ENCODE results near the gene NQO2. TPM values are rescaled to one million over a fixed set of nuclear protein-coding genes. Genes with fewer than 3 reads are reported as not detected.
"Not testable (repeated sequence)": the region's sequence is repeated elsewhere in the genome, so short reads cannot be mapped to it uniquely, and the experiment has no call there.

The NQO2 gene
- total RNA-seq, 1 donor from 2014 or later, result 45.6 TPM

GRCh38 chr6:2972685-2973084 is 27.0 kb upstream of the NQO2 start:
- H3K9me3 Mint-ChIP-seq; H3K27ac Mint-ChIP-seq; DNase-seq (ENCODE audit: low spot score); intact Hi-C loops (cut with micrococcal nuclease): not testable (repeated sequence)
- Mint-ChIP-seq H3K36me3 (ENCODE audit: low read depth) (peaks cover 22% of the 10 kb centered on the region), H3K27me3 (ENCODE audit: low read depth) (peaks cover 11% of the 10 kb centered on the region), H3K4me3 (ENCODE audit: low read depth) (peak overlapping the region; percentile 82), H3K4me1 (ENCODE audit: low read depth) (peaks cover 42% of the 10 kb centered on the region)

- intact Hi-C loops (cut with micrococcal nuclease); H3K9me3 Mint-ChIP-seq; H3K27ac Mint-ChIP-seq; H3K4me3 Mint-ChIP-seq (ENCODE audit: low read depth); DNase-seq (ENCODE audit: low spot score): not testable (repeated sequence)
- Mint-ChIP-seq H3K36me3 (ENCODE audit: low read depth) (peaks cover 18% of the 10 kb centered on the region), H3K27me3 (ENCODE audit: low read depth) (peaks cover 11% of the 10 kb centered on the region), H3K4me1 (ENCODE audit: low read depth) (peaks cover 40% of the 10 kb centered on the region)
These were observed 26.5 kb upstream of the NQO2 start for GRCh38 chr6:2973180-2973579.

- no peak overlapping the region for H3K27ac Mint-ChIP-seq
- H3K36me3 Mint-ChIP-seq (ENCODE audit: low read depth), result peaks cover 14% of the 10 kb centered on the region
- no peaks in the 10 kb centered on the region for H3K9me3 Mint-ChIP-seq
- H3K4me3 Mint-ChIP-seq (ENCODE audit: low read depth), result no peak overlapping the region
- peaks cover 10% of the 10 kb centered on the region for H3K27me3 Mint-ChIP-seq (ENCODE audit: low read depth)
- no peak for DNase-seq (ENCODE audit: low spot score)
- intact Hi-C loops (cut with micrococcal nuclease), result no loop called here
- H3K4me1 Mint-ChIP-seq (ENCODE audit: low read depth), result peaks cover 40% of the 10 kb centered on the region
These were observed 26.0 kb upstream of the NQO2 start for GRCh38 chr6:2973676-2974075.

- H3K27me3 Mint-ChIP-seq (ENCODE audit: low read depth), result peaks cover 10% of the 10 kb centered on the region
- peaks cover 8% of the 10 kb centered on the region for H3K36me3 Mint-ChIP-seq (ENCODE audit: low read depth)
- intact Hi-C loops (cut with micrococcal nuclease), result loop anchor here (1.0 kb wide), 1 partner anchor 36 kb away; no protein-coding TSS in a partner anchor
- H3K4me1 Mint-ChIP-seq (ENCODE audit: low read depth), result peaks cover 36% of the 10 kb centered on the region
- DNase-seq (ENCODE audit: low spot score), result no peak
- no peak overlapping the region for H3K4me3 Mint-ChIP-seq (ENCODE audit: low read depth)
- H3K27ac Mint-ChIP-seq, result no peak overlapping the region
- H3K9me3 Mint-ChIP-seq, result no peaks in the 10 kb centered on the region
These were observed 23.6 kb upstream of the NQO2 start for GRCh38 chr6:2976060-2976459.

- Mint-ChIP-seq H3K9me3 (no peaks in the 10 kb centered on the region), H3K36me3 (ENCODE audit: low read depth) (peaks cover 8% of the 10 kb centered on the region), H3K27me3 (ENCODE audit: low read depth) (peaks cover 15% of the 10 kb centered on the region), H3K4me3 (ENCODE audit: low read depth) (no peak overlapping the region), H3K27ac (peak overlapping the region; percentile 66), H3K4me1 (ENCODE audit: low read depth) (peaks cover 36% of the 10 kb centered on the region)
- no peak for DNase-seq (ENCODE audit: low spot score)
- intact Hi-C loops (cut with micrococcal nuclease), result loop anchor here (1.0 kb wide), 1 partner anchor 36 kb away; no protein-coding TSS in a partner anchor
These were observed 23.1 kb upstream of the NQO2 start for GRCh38 chr6:2976571-2977085.

GRCh38 chr6:2977290-2977689 is 22.4 kb upstream of the NQO2 start:
- no peak for DNase-seq (ENCODE audit: low spot score)
- H3K4me3 Mint-ChIP-seq (ENCODE audit: low read depth), result no peak overlapping the region
- H3K27me3 Mint-ChIP-seq (ENCODE audit: low read depth), result peaks cover 16% of the 10 kb centered on the region
- H3K4me1 Mint-ChIP-seq (ENCODE audit: low read depth), result peaks cover 29% of the 10 kb centered on the region
- intact Hi-C loops (cut with micrococcal nuclease), result no loop called here
- peak overlapping the region; percentile 66 for H3K27ac Mint-ChIP-seq
- peaks cover 5% of the 10 kb centered on the region for H3K36me3 Mint-ChIP-seq (ENCODE audit: low read depth)
- H3K9me3 Mint-ChIP-seq, result no peaks in the 10 kb centered on the region

- H3K4me1 Mint-ChIP-seq (ENCODE audit: low read depth), result peaks cover 24% of the 10 kb centered on the region
- DNase-seq (ENCODE audit: low spot score), result no peak
- peaks cover 21% of the 10 kb centered on the region for H3K27me3 Mint-ChIP-seq (ENCODE audit: low read depth)
- H3K4me3 Mint-ChIP-seq (ENCODE audit: low read depth), result no peak overlapping the region
- H3K36me3 Mint-ChIP-seq (ENCODE audit: low read depth), result peaks cover 4% of the 10 kb centered on the region
- H3K9me3 Mint-ChIP-seq, result no peaks in the 10 kb centered on the region
- intact Hi-C loops (cut with micrococcal nuclease), result no loop called here
- no peak overlapping the region for H3K27ac Mint-ChIP-seq
These were observed 21.7 kb upstream of the NQO2 start for GRCh38 chr6:2977799-2978590.

- no peak overlapping the region for H3K27ac Mint-ChIP-seq
- intact Hi-C loops (cut with micrococcal nuclease), result no loop called here
- H3K4me1 Mint-ChIP-seq (ENCODE audit: low read depth), result peaks cover 21% of the 10 kb centered on the region
- no peak overlapping the region for H3K4me3 Mint-ChIP-seq (ENCODE audit: low read depth)
- no peaks in the 10 kb centered on the region for H3K9me3 Mint-ChIP-seq
- H3K36me3 Mint-ChIP-seq (ENCODE audit: low read depth), result no peaks in the 10 kb centered on the region
- no peak for DNase-seq (ENCODE audit: low spot score)
- peaks cover 23% of the 10 kb centered on the region for H3K27me3 Mint-ChIP-seq (ENCODE audit: low read depth)
These were observed 20.8 kb upstream of the NQO2 start for GRCh38 chr6:2978923-2979322.

GRCh38 chr6:2979819-2980464 is 19.8 kb upstream of the NQO2 start:
- intact Hi-C loops (cut with micrococcal nuclease), result no loop called here
- H3K36me3 Mint-ChIP-seq (ENCODE audit: low read depth), result no peaks in the 10 kb centered on the region
- no peaks in the 10 kb centered on the region for H3K9me3 Mint-ChIP-seq
- DNase-seq (ENCODE audit: low spot score), result no peak
- H3K27ac Mint-ChIP-seq, result no peak overlapping the region
- H3K4me1 Mint-ChIP-seq (ENCODE audit: low read depth), result peaks cover 20% of the 10 kb centered on the region
- no peak overlapping the region for H3K4me3 Mint-ChIP-seq (ENCODE audit: low read depth)
- peaks cover 21% of the 10 kb centered on the region for H3K27me3 Mint-ChIP-seq (ENCODE audit: low read depth)

GRCh38 chr6:2980465-2980855 is 19.2 kb upstream of the NQO2 start:
- DNase-seq (ENCODE audit: low spot score), result no peak
- no peak overlapping the region for H3K4me3 Mint-ChIP-seq (ENCODE audit: low read depth)
- no peak overlapping the region for H3K27ac Mint-ChIP-seq
- H3K27me3 Mint-ChIP-seq (ENCODE audit: low read depth), result peaks cover 21% of the 10 kb centered on the region
- no peaks in the 10 kb centered on the region for H3K36me3 Mint-ChIP-seq (ENCODE audit: low read depth)
- intact Hi-C loops (cut with micrococcal nuclease), result no loop called here
- H3K9me3 Mint-ChIP-seq, result no peaks in the 10 kb centered on the region
- H3K4me1 Mint-ChIP-seq (ENCODE audit: low read depth), result peaks cover 20% of the 10 kb centered on the region

GRCh38 chr6:2982426-2983117 is 17.1 kb upstream of the NQO2 start:
- H3K9me3 Mint-ChIP-seq, result no peaks in the 10 kb centered on the region
- no peaks in the 10 kb centered on the region for H3K36me3 Mint-ChIP-seq (ENCODE audit: low read depth)
- peaks cover 10% of the 10 kb centered on the region for H3K4me1 Mint-ChIP-seq (ENCODE audit: low read depth)
- no peak overlapping the region for H3K27ac Mint-ChIP-seq
- intact Hi-C loops (cut with micrococcal nuclease), result no loop called here
- DNase-seq (ENCODE audit: low spot score), result no peak
- no peak overlapping the region for H3K4me3 Mint-ChIP-seq (ENCODE audit: low read depth)
- peaks cover 21% of the 10 kb centered on the region for H3K27me3 Mint-ChIP-seq (ENCODE audit: low read depth)

- Mint-ChIP-seq H3K4me3 (ENCODE audit: low read depth) (no peak overlapping the region), H3K27ac (no peak overlapping the region), H3K27me3 (ENCODE audit: low read depth) (peaks cover 21% of the 10 kb centered on the region), H3K4me1 (ENCODE audit: low read depth) (peaks cover 17% of the 10 kb centered on the region), H3K9me3 (no peaks in the 10 kb centered on the region), H3K36me3 (ENCODE audit: low read depth) (no peaks in the 10 kb centered on the region)
- intact Hi-C loops (cut with micrococcal nuclease), result no loop called here
- DNase-seq (ENCODE audit: low spot score), result no peak
These were observed 14.8 kb upstream of the NQO2 start for GRCh38 chr6:2984738-2985406.
